T1000 (cell line): ENCODE measurements around the gene DHCR7.

ENCODE experiments used
- DNase-seq: peaks from one replicate; lab custom pipeline; 2025; ENCODE audit warnings: mixed read lengths; lab: John Stamatoyannopoulos, UW

DHCR7 gene

DNA sequence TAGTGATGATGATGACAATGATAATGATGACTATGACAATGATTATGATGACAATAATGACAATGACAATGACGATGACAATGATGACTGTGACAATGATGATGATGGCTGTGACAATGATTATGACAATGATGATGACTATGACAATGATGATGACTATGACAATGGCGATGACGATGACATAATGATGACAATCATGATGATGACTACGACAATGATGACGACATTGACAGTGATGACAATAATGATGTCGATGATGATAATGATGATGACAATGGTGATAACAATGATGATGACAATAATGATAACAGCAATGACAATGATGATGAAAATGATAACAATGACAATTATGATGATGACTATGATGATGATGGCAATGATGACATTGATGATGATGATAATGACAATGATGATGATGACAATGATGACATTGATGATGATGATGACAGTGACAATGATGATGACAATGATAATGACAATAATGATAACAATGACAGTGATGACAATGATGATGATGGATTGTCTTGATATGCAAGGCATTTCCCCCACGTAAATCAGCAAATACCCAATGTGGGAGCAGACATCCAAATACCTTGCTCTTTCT lies 37.7 kb downstream of the DHCR7 start:
- DNase-seq, result no peak

DNA sequence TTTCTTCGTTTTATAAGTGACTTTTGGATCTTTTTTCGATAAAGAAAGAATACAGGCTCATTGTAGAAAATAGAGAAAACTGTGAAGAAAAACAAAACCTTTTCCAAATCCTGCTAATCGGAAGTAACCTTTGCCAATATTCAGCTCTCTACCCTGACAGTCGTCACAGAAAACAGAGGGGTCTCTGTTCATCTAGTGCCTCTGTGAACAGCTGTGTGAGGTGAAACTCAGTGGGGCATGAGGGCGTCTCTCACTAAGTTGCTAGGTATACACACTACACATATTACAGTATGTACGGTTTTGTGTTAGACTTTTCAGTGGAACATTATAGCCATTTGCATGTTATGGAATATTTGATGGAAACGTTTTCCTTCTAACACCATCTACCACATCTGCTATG lies 39.4 kb downstream of the DHCR7 start:
- DNase-seq, result no peak

DNA sequence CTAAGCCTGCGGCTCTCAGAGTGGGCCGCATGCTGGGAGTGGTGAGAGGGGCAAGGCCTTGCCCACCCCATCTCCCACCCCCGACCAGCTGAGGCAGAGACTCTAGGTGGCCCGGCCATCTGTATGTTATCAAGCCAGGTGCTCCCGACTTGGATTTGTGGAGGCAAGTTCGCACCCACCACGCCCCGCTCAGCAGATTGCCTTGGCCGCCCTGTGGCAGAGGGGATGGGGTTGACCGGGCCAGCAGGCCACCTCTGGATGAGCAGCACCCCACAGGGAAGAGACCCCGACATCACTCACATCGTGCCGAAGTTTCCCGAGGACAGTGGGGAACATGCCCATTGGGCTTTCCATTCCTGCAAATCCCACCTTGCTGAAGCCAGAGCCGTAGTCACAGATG lies 40.8 kb downstream of the DHCR7 start:
- DNase-seq, result no peak

DNA sequence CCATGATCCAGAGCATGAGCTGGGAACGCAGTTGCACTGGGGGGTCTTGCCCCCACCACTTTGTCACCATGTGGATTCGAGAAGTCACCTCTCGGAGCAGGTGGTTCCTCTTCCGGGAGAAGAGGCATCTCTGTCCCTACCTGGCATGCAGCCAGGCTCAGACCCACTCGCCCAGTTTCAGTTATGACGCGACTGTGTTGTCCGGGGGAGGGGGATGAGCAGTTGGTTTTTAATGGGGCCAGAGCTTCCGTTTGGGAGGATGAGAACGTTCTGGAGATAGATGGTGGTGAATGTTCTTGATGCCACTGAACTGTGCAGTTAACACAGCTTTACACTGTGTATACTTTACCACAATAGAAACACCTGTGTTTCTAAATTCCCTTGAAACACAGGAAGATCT lies 41.5 kb downstream of the DHCR7 start:
- no peak for DNase-seq

DNA sequence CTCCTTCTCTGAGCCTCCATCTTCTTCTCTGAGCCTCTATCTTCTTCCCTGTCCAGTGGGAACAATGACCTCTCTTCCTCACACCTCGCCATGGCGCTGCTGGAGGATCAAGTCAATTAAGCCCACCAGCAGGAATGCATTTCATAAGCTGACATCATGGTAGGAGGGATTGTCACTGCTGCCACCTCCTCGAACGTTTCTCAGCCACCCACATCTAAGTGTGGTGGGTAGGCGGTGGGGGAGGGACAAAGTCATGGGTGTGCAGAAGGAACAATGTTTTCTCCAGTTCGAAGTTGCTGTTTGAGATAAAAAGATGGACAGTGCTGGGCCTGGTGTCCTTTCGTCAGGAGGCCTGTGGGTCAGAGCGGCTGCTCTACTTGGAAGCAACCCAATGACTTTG lies 44.0 kb downstream of the DHCR7 start:
- DNase-seq, result no peak

DNA sequence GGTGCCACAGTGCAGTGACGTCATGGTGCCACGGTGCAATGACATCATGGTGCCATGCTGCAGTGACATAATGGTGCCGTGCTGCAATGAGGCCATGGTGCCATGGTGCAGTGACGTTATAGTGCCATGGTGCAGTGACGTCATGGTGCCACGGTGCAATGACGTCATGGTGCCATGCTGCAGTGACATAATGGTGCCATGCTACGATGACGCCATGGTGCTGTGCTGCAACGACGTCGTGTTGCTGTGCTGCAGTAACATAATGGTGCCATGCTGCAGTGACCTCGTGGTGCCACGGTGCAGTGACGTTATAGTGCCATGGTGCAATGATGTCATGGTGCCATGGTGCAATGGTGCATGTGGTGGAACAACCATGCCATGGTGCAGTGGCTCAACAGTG lies 45.3 kb downstream of the DHCR7 start:
- no peak for DNase-seq

DNA sequence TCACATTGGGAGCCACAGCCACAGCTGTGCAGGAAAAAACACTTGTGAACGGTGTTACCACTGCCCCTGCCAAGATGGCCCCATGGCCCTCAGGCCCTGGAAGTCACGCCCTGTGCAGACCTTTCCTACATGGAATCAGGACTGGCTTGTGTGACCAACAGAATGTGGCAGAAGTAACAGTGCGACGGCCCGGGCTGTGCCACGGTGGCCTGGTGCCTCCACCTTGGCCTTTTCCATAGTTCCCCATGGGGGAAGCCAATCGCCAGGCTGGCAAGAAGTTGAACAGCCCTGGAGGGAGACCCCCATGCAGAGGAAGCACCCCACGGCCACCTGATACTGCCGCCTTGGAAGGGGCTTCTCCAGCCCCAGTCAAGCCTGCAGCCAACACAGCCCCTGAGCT lies 48.0 kb downstream of the DHCR7 start:
- no peak for DNase-seq

DNA sequence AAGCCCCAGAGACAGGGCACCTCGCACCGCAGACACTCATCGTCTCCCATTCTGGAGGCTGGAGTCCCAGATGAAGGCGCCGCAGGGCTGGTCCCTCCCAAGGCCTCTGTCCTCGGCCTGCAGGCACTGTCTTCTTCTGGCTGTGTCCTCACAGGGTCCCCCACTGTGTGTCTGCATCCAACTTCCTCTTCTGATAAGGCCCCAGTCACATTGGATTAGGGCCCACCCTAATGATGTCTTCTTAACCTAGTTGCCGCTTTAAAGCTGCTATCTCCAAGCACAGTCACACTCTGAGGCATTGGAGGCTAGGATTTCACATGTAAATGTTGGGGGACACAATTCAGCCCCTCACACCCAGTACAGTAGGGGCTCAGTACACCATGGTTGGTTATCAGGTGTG lies 48.9 kb downstream of the DHCR7 start:
- DNase-seq, result no peak

DNA sequence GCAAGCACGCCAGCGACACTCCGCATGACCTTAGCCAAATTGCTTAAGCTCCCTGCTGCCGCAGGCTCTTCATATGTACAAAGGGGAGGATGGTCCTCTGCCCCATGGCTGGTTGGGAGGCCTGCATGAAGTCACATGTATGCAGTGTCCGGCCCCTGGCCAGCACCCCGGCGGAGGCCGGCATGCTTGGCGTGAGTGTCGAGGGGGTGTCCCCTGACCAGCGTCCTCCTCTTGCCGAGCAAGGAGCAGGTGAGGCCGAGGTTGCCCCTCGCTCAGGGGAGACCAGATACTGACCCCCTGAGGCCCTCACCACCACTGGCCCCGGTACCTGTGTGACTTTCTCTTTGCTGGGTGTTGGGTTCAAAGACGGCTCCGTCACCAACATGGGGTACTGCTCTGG lies 50.2 kb downstream of the DHCR7 start:
- no peak for DNase-seq

DNA sequence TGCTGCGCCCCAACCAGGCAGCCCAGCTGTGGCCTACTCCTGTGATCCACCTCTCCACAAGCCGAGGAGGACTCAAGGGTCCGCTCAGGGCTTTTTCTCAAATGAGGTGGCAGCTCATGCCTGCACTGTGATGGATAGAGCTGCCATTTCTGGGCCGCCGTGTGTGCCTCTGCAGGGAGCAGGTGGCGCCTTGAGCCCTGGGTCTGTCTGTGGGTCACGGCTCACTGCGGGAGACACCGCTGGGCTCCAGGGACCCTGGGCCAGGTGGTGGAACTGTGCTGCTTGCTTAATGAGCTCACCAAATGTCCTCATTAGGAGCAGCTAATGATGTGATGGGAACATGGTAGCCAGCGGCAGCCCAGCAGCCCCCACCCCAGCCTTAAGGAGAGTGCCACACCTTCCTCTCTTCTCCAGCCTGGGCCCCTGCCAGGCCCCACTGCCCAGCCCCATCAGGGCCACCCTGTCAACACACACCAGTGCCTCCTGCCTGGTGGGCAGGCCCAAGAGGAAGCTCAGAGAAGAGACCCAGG lies 50.8 kb downstream of the DHCR7 start:
- no peak for DNase-seq

DNA sequence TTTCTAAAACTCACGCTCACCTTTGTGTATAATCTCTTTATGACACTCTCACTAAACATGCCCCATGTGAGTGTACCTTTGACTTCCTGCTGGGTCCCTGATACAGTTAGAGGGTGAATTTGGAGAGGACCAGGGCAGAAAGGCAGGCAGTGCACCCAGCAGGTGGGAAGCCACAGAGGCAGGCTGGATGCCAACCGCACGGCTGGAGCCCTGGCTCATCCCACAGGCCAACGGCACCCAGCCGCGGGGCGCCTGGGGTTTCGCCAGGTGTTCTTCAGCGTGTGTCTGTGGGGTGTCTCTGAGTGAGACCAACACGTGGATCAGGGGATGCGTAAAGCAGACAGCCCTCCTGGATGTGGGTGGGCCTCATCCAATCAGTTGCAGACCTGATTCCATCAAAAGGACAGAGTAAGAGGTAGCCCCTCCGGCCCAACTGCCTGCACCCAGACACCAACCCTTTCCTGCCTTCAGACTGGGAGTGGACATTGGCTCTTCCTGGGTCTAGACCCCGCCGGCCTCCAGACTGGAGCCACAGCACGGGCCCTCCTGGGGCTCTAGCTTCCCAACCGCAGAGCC lies 51.6 kb downstream of the DHCR7 start:
- no peak for DNase-seq

DNA sequence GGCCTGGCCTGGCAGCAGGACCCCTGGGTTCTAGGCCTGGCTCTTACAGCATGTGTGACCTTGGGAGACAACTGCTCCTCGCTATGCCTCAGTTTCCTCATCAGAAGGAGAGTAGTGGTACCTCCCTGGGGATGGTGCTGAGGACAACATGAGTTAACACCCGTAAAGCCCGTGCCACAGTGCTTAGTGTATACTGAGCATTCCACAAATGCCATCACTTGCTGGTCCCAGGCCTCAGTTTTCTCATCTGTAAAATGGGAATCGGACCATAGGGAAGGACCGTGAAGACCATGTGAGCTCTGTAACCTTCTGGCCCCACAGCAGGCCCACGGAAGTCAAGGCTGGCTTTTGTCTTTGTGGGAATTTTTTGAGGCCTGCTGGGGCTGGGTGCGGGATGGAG lies 52.4 kb downstream of the DHCR7 start:
- DNase-seq, result no peak

DNA sequence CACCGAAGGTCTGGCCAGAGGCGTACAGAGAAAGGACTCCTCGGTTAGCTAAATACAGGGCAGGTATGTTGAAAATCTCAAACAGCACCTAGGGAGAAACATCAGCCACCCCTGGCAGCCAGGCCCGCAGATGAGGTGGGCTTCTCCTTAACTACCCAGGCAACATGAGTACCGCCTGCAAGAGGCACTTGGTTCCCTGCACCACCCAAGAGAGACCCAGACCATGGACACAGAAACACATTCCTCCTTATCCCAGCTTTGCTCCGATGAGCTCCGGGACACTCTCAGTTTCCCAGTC lies 53.0 kb downstream of the DHCR7 start:
- no peak for DNase-seq

DNA sequence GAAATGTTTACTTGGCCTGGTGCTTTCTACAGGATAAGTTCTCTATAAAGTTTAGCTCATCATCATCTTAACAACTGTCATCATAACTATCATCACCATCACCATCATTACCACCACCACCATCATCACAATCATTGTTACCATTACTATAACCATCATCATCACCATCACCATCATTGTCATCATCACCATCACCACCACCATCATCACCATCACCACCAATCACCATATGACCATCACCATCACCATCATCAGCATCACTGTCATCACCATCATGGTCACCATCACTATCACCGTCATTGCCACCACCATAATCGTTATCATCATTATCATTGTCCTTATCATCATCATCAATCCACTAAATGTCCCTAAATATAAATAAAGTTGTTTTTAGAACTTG lies 54.9 kb downstream of the DHCR7 start:
- no peak for DNase-seq

DNA sequence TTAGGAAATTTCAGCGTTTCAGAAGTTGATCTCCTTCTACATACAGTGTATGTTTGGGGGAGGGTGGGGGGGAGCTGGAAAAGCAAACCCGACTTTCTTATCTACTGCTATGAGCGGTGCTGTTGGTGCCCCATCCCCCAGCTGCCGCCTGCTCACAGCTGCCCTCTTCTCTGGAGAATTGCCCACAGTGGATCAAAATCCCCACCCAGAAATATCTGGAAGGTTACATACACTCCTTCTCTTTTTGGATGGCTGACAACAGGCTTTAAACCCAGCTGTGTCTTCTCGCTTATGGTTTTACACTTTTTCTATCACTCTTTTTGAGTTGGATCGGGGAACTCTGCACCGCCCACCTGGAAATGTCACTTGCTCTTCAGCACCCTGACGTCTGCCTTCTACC lies 56.4 kb downstream of the DHCR7 start:
- no peak for DNase-seq

DNA sequence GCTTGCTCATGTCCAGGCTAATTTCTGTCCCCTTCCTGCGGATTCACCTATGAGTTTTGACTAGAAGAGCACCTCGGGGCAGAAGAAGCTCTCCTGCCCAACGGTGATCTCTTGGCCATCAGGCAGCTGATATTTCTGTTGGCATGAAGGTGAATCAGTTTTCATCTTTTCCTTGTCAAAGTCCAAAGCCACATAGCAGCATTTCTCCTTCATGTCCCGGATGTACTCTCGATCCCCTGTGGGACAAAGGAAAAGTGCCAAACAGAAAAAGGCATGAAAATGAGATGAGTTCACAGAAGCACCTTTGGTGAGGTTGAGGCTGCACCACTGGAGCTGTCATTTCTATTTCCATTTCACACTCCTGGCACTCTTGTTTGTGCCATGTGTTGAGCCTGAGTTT lies 56.8 kb downstream of the DHCR7 start:
- no peak for DNase-seq

DNA sequence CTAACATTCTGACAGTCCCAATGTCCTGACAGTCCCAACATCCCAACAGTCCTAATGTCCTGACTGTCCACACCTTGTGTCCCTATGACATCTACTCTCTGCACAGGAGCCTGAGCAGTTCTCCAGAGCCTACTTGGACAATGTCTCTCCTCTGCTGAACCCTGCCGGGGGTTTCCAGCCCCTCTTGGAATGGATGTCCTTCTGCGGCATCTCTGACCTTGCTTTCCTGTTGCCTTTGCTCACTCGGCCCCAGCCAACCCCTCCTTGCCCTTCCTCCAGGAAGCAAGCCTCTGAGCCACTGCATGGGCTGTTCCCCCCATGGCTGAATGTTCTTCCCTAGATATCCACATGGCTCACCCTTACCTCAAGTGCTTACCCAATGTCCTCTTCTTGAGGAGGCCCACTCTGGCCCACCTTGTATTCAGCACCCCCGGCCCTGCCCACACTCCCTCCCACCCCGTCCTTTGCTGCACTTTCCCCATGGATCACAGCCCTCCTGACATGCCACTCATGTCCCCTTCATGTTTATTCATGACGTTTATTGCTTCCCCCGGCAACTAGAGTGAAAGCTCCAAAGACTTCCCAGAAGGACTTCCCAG lies 59.5 kb downstream of the DHCR7 start:
- no peak for DNase-seq

DNA sequence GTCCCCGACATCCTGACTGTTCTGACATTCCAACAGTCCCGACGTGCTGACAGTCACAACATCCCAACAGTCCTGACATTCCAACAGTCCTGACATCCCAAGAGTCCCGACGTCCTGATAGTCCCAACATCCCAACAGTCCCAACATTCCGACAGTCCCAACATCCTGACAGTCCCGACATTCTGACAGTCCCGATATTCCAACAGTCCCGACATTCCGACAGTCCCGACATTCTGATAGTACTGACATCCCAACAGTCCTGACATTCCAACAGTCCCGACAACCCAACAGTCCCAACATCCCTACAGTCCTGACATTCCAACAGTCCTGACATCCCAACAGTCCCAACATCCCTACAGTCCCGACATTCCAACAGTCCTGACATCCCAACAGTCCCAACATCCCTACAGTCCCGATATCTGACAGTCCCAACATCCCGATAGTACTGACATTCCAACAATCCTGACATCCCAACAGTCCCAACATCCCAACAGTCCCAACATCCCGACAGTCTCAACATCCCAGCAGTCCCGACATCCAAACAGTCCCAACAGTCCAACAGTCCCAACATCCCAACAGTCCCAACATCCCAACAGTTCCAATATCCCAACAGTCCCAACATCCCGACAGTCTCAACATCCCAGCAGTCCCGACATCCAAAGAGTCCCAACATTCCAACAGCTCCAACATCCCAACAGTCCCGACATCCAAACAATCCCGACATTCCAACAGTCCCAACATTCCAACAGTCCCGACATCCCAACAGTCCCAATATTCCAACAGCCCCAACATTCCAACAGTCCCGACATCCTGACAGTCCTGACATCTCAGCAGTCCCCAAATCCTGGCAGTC lies 60.2 kb downstream of the DHCR7 start:
- no peak for DNase-seq

DNA sequence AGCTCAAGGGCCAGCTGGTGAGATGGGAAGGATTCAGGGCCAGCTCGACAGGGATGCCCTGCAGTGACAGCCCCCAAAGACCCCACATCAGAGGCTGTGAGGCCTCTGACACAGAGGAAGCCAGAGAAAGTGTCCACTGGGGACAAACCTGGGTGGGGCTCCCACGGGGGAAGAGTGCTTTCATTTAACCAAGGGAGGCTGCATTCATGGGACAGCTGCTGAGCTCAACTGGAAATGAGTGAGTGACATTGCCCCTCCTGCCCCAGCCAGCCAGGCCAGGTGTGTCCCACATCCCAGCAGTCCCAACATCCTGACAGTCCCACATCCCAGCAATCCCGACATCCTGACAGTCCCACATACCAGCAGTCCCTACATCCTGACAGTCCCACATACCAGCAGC lies 61.0 kb downstream of the DHCR7 start:
- DNase-seq, result no peak

DNA sequence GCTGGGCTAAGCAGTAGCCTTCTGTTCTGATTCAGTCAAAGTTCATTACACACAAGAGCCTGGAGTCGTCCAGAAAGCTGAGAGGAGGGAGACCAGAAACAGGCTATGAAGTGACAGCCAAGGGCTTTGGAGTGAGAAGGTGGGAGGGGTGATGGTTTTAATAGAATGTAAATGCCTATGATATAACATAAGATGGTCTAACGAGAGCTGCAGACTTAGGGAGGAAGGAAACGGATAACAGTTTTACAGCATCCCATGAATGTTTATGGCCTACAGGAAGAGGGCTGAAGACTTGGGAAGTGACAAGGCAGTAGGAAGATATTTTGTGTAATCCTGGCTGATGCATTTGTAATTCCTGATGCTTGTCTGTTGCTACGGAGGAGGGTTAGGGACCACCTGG lies 62.0 kb downstream of the DHCR7 start:
- DNase-seq, result no peak

DNA sequence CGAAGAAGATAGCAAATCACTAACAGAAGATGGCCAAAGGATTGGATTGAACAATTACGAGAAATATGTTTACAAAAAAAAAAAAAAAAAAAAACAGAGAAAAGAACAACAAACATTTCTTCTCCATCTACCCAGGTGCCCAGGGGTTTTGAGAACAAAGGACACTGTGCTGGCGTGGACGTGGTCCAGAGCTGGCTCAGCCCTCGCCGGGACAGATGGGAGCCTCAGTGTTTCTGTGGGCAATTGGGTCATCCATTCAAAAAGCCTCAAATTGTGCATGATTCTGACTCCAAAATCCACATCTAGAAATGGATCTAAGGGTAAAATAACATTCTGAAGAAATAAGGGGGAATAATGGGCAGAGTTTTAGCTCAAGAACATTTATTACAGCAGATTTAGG lies 63.1 kb downstream of the DHCR7 start:
- DNase-seq, result no peak

DNA sequence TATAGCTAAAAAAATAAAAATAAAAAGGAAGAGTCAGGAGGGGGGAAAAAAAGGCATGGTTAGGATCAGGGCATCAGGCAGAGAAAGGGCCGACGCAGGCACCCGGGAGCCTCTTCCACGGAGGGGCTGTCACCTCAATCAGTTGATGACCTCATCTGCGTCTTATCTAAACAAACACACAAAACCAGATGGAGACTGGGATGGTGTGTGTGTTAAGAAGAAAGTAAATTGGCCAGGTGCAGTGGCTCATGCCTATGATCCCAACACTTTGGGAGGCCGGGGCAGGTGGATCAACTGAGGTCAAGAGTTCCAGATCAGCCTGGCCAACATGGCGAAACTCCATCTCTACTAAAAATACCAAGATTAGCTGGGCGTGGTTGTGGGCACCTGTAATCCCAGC lies 63.6 kb downstream of the DHCR7 start:
- DNase-seq, result no peak
